Common myeloid progenitor, CD34-positive (primary cell): ENCODE measurements around the gene SLC12A1.

Experiments used
- CTCF ChIA-PET: fragments of 350-600 bp; sonication (Branson Sonifier 250); formaldehyde crosslinking; loops from one replicate; lab custom pipeline; 2021; ENCODE audit warnings: antibody characterized with exemption; lab: Charles Lee
- POLR2A ChIA-PET: fragments of 350-600 bp; sonication (Branson Sonifier 250); formaldehyde crosslinking; loops from one replicate; lab custom pipeline; 2021; ENCODE audit warnings: antibody characterized with exemption; lab: Charles Lee
- DNase-seq, 3 donors: peaks; one replicate each; pipeline versions ENCODE4 v3.0.0 to v3.0.0-alpha.2; 2013
- H3K27ac ChIP-seq, 2 experiments: 1 replicate in 1 of 2; 2 replicates in 1 of 2; pipeline ENCODE4 v1.7.0; 2013; ENCODE audit warnings: inconsistent platforms in 2 of 2, low read length in 2 of 2, mild to moderate bottlenecking in 2 of 2, low read depth in 1 of 2, moderate library complexity in 1 of 2; ENCODE audit not compliant: severe bottlenecking in 2 of 2, insufficient read depth in 1 of 2, poor library complexity in 1 of 2
- H3K27me3 ChIP-seq, 5 experiments: replicated peaks in 2 of 5; 1 replicate in 3 of 5; 2 replicates in 2 of 5; pipeline versions ENCODE4 v1.6.1 to v1.7.0; 2013; ENCODE audit warnings: low read length in 4 of 5, mild to moderate bottlenecking in 2 of 5, moderate library complexity in 2 of 5, inconsistent platforms in 1 of 5; ENCODE audit not compliant: insufficient read depth in 5 of 5, control insufficient read depth in 4 of 5
- H3K36me3 ChIP-seq, 4 experiments: 1 replicate in 2 of 4; 2 replicates in 2 of 4; pipeline versions ENCODE4 v1.6.1 to v1.7.0; 2013; ENCODE audit warnings: low read length in 3 of 4, control low read depth in 1 of 4, mild to moderate bottlenecking in 1 of 4; ENCODE audit not compliant: control insufficient read depth in 4 of 4, insufficient read depth in 4 of 4
- H3K4me1 ChIP-seq, 4 experiments: 1 replicate in 3 of 4; 2 replicates in 1 of 4; pipeline versions ENCODE4 v1.6.1 to v1.7.1; 2013; ENCODE audit warnings: low read length in 3 of 4, mild to moderate bottlenecking in 3 of 4, control low read depth in 1 of 4, inconsistent platforms in 1 of 4, moderate library complexity in 1 of 4; ENCODE audit not compliant: control insufficient read depth in 4 of 4, insufficient read depth in 4 of 4; ENCODE audit errors: control extremely low read depth in 1 of 4
- H3K4me3 ChIP-seq, 7 experiments: 1 replicate in 4 of 7; 2 replicates in 3 of 7; pipeline versions ENCODE4 v1.5.1 to v1.7.0; 2013; ENCODE audit warnings: mild to moderate bottlenecking in 7 of 7, low read length in 6 of 7, moderate library complexity in 6 of 7, inconsistent platforms in 2 of 7, low read depth in 2 of 7, control low read depth in 1 of 7; ENCODE audit not compliant: insufficient read depth in 4 of 7, control insufficient read depth in 1 of 7; ENCODE audit errors: extremely low read depth in 1 of 7
- H3K9me3 ChIP-seq, 5 experiments: 1 replicate in 4 of 5; 2 replicates in 1 of 5; pipeline versions ENCODE4 v1.6.1 to v1.7.1; 2013; ENCODE audit warnings: low read length in 4 of 5, mild to moderate bottlenecking in 2 of 5, inconsistent platforms in 1 of 5, low read depth in 1 of 5, moderate library complexity in 1 of 5; ENCODE audit not compliant: control insufficient read depth in 4 of 5, insufficient read depth in 2 of 5; ENCODE audit errors: control extremely low read depth in 1 of 5
- WGBS: methylation state at CpG from one replicate; pipeline ENCODE4 v1.1.5; 2013; ENCODE audit not compliant: insufficient coverage; 5-methylcytosine and 5-hydroxymethylcytosine counted together

Gene SLC12A1

DNA sequence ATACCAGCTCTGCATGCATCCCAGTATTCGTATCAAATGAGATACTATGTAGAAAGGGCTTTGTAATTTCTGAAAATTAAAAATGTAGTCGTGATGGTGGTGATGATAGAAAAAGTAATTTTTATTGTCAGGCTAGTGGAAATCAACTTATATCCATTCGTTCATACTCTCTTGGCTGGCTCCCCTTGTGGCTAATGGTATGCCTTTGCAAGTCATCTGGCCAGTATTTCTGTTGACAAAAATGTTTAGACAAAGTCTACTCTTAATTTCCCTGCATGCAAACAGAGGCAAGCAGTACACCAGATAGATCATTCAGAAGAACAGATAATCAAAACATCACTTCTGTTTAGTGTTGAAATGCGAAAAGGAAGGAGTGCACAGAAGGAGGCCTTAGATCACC, 75.6 kb downstream of the SLC12A1 start:
- POLR2A ChIA-PET = no interaction called here
- CTCF ChIA-PET = no interaction called here

DNA sequence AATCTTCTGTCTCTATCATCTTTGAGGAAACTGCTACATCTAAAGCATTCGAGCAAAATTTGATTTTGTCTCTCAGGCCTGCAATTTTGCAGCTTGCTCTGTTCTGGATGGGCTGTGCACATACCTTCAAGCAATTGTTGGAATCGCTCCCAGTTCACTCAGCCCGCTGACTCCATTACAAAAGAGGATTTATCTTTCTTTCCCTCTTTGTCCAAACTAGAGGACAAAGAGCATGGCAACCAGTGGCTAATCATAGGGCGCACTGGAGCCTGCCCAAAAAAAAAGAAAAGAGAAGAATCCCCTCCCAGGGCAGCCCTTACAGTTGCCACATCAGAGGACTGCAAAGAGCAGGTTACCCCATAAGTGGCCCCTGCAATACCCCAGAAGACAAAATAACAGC, 76.1 kb downstream of the SLC12A1 start:
- POLR2A ChIA-PET = no interaction called here

More for the DNA sequence above, 75.6 kb downstream of the SLC12A1 start:
- DNase-seq = no peak
- Histone ChIP-seq H3K4me3 (no peak overlapping the region), H3K4me1 (no peaks in the 10 kb centered on the region), H3K36me3 (no peaks in the 10 kb centered on the region), H3K9me3 (no peaks in the 10 kb centered on the region), H3K27ac (no peak overlapping the region), H3K27me3 (peaks cover 0 to 8% (median 0%) of the 10 kb centered on the region in 5 experiments)
- 89% methylated on average over 3 of the region's 4 CpGs for WGBS

DNA sequence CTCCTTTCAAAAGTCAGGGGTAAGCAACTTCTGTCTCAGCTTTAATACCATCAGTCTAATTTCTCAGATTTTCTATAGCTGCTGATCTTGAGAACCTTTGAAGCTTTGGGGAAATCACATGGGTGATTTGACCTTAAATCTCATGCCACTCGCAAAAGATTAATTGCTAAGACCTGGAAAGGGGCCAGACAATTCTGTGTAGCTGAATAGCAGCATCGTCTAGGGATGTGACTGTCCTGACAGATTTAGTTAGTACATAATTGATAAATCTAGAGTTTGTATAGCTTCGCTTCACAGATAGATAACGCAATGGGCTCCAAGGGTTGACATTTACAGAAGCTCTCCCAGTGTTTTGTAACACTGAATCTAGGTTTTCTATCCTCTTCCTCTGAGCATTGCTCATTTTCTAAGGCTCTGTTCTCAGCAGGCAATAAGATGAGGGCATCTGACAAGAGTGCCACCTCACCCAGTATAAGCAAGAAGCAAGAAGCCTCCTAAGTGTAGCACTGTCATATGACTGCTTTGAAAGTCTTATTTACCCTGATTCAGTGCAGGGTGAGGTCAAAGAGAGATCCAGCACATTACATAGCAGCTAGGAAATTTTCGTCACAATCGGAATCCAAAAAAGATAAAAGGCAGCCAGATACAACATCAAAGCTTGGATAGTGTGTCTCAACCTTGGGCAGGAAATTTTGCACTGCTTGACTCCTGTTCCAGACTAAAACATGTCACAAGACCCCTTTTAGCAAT, 77.5 kb downstream of the SLC12A1 start:
- Histone ChIP-seq H3K4me1 (no peaks in the 10 kb centered on the region), H3K27me3 (peaks cover 0 to 8% (median 0%) of the 10 kb centered on the region in 5 experiments), H3K4me3 (no peak overlapping the region), H3K9me3 (no peaks in the 10 kb centered on the region), H3K36me3 (no peaks in the 10 kb centered on the region), H3K27ac (no peak overlapping the region)
- no peak for DNase-seq
- POLR2A ChIA-PET = no interaction called here
- CTCF ChIA-PET = interaction anchor here (0.6 to 3.9 kb wide), 8 partner anchors 9 to 1087 kb away, joined by 3 to 14 read pairs (median 3); no protein-coding TSS in a partner anchor
- 85% methylated on average over 5 of the region's 6 CpGs for WGBS

More for the DNA sequence above, 76.1 kb downstream of the SLC12A1 start:
- 98% methylated on average over 3 of the region's 4 CpGs for WGBS
- H3K36me3 ChIP-seq = no peaks in the 10 kb centered on the region
- H3K4me3 ChIP-seq = no peak overlapping the region
- H3K4me1 ChIP-seq = no peaks in the 10 kb centered on the region
- no peak overlapping the region for H3K27ac ChIP-seq
- no peaks in the 10 kb centered on the region for H3K9me3 ChIP-seq
- peaks cover 0 to 8% (median 0%) of the 10 kb centered on the region in 5 experiments for H3K27me3 ChIP-seq
- DNase-seq = no peak
- CTCF ChIA-PET = interaction anchor here (1.3 to 1.6 kb wide), 2 partner anchors 114 to 294 kb away, joined by 3 to 4 read pairs; no protein-coding TSS in a partner anchor

DNA sequence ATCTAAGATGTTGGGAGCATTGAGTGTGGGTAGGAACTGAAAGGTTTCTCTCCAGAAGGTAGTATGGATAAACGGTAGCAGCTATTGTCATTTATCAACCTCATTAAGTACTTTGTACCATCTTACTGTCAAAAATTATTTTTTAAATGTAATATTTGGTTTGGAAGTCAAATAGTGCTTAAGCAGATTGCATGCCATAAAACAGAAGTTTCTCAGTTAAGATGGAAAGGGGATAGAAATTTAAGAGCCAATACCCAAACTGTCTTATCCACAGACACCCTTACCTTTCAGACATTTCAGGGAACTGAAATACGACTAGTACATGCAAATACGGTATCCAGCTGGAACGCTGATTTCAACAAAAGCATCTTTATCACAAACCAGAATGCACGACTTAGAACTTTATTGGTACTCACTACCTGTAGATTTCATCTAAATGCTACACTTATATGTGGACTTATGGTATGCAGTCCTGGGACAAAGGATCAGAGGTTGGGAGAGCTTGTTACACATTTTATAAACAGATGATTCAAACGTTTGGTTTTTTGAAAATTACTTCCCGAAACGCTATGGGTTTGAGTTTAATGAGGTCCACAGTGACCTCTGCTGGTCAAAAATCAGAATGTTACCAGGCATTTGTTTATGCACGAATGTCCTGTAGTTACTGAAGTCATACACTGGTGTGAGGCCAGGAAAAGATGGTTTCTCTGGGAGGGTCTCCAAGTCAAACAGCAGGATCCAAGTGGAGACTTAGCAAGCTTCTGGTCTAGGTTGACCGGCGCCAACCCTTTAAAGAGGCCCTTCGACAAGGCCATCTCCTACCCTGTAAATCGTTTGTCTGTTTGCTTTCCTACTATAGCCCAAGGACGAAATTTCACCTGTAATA, 79.5 kb downstream of the SLC12A1 start:
- Histone ChIP-seq H3K9me3 (no peaks in the 10 kb centered on the region), H3K4me3 (peak overlapping the region in 3 of 7 experiments; percentile 33 to 69 (median 56)), H3K27me3 (peaks cover 0 to 6% (median 0%) of the 10 kb centered on the region in 5 experiments), H3K4me1 (no peaks in the 10 kb centered on the region), H3K27ac (no peak overlapping the region), H3K36me3 (no peaks in the 10 kb centered on the region)
- CTCF ChIA-PET = interaction anchor here (0.6 to 3.9 kb wide), 14 partner anchors 7 to 1973 kb away, joined by 3 to 14 read pairs (median 4); no protein-coding TSS in a partner anchor
- DNase-seq = peak; percentile 78 to 88 (median 84)
- POLR2A ChIA-PET = no interaction called here
- WGBS = 28% methylated on average over 7 of the region's 14 CpGs

DNA sequence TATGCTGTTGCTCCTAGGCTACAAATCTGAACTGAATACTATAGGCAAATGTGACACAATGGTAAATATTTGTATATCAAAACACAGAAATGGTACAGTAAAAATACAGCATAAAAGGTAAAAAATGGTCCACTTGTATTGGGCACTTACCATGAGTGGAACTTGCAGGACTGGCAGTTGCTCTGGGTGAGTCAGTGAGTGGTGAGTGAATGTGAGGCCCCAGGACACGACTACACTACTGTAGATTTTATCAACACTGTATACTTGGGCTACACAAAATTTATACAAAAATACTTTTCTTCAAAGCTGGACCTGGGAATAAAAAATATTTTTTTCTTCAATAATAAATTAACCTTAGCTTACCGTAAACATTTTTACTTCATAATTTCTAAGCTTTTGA, 83.5 kb downstream of the SLC12A1 start:
- Histone ChIP-seq H3K36me3 (no peaks in the 10 kb centered on the region), H3K27ac (no peak overlapping the region), H3K4me1 (no peaks in the 10 kb centered on the region), H3K4me3 (no peak overlapping the region), H3K9me3 (no peaks in the 10 kb centered on the region), H3K27me3 (no peaks in the 10 kb centered on the region)
- ChIA-PET POLR2A (no interaction called here), CTCF (no interaction called here)
- no peak for DNase-seq
- no CpG with 5 or more reads among the region's 2 CpGs for WGBS

DNA sequence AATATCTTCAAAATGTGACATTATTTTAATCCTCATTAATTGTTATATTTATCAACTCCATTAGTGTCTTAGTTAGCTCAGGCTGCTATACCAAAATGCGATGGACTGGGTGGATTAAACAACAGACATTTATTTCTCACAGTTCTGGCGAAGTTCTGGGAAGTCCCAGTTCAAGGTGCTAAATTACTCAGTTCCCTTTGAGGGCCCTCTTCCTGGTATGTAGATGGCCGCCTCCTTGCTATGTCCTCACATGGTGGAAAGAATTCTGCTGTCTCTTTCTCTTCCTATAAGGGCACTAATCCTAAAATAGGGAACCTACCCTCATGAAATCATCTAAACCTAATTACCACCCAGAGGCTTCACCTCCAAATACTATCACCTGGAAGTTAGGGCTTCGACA, 86.4 kb downstream of the SLC12A1 start:
- no peaks in the 10 kb centered on the region for H3K27me3 ChIP-seq
- H3K4me1 ChIP-seq = no peaks in the 10 kb centered on the region
- H3K27ac ChIP-seq = no peak overlapping the region
- ChIA-PET POLR2A (no interaction called here), CTCF (interaction anchor here (0.6 to 1.0 kb wide), 2 partner anchors 9 to 13 kb away, joined by 3 read pairs; no protein-coding TSS in a partner anchor)
- no peak for DNase-seq
- H3K4me3 ChIP-seq = no peak overlapping the region
- 100% methylated on average over 3 of the region's 4 CpGs for WGBS
- H3K9me3 ChIP-seq = no peaks in the 10 kb centered on the region
- H3K36me3 ChIP-seq = no peaks in the 10 kb centered on the region
